Effector memory CD8-positive, alpha-beta T cell (primary cell): ENCODE data around the gene GRWD1.
A peak's percentile ranks its signal among the peaks of the same experiment; 100 is the strongest.

Experiments
- ATAC-seq: fragments of 150-1000 bp; cut with Tn5 transposase; replicated peaks from 2 replicates; pipeline ENCODE4 v1.10.0; 2021; ENCODE audit warnings: mild to moderate bottlenecking, moderate library complexity
- DNase-seq, 3 experiments: peaks; one replicate each; pipeline ENCODE4 v3.0.0; 2021
- H3K27ac Mint-ChIP-seq, 2 donors: one replicate each; pipeline ENCODE4 v1.8.0; 2022; ENCODE audit warnings: mild to moderate bottlenecking in 2 of 2, mixed read lengths in 2 of 2, moderate library complexity in 2 of 2
- H3K27me3 Mint-ChIP-seq, 2 donors: one replicate each; pipeline ENCODE4 v1.8.0; 2022; ENCODE audit warnings: mixed read lengths in 2 of 2
- H3K36me3 Mint-ChIP-seq: one replicate; pipeline ENCODE4 v1.8.0; 2022; ENCODE audit warnings: mild to moderate bottlenecking, moderate library complexity, mixed read lengths; ENCODE audit not compliant: insufficient read depth
- H3K4me1 Mint-ChIP-seq, 2 donors: one replicate each; pipeline ENCODE4 v1.8.0; 2022; ENCODE audit warnings: low read depth in 2 of 2, mixed read lengths in 2 of 2
- H3K4me3 Mint-ChIP-seq, 2 donors: one replicate each; pipeline ENCODE4 v1.8.0; 2022; ENCODE audit warnings: mild to moderate bottlenecking in 2 of 2, mixed read lengths in 2 of 2, moderate library complexity in 2 of 2
- H3K9me3 Mint-ChIP-seq, 2 donors: one replicate each; pipeline ENCODE4 v1.8.0; 2022; ENCODE audit warnings: mixed read lengths in 2 of 2

The GRWD1 gene

DNA sequence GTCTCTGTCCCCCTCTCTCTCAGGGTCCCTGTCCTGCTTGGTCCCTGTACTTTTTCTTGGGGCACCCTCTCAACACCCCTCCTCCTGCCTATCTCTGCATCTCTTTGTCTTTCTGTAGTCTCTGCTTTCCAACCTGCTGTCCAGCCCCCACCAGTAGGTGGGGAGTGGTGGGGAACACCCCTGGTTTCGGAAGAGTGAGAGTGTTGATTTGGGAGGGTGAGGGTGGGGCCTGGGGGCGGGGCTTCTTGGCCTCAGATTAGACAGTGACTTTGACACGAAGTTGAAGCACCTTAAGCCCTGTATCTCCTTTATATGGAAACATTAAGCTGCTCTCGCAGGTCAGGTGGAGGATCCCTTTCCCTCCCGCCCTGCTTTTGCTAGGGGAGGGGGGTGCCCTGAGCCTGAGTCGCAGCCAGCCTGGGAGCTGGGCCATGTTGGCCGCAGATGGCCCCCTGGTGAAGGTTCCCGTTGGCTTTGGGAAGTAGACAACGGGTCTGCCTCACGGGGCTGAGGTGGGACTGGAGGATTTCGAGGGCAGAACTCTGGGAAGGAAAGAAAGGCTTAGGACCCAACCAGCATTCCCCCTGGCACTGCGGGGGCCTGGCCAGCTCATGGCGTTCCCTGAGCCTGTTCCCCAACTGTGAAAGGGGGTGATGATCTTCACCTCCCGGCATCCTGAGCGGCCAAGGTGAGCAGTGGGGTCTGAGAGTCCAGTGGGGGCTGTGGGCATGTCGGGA lies 9.6 kb downstream of the GRWD1 start, which contains the start of gene KCNJ14:
Gene KCNJ14, plus strand, starts transcription at position 404 of the 737 bp plus-strand sequence. CDS start 6,151 bp downstream, outside the sequence.
- H3K9me3 Mint-ChIP-seq: no peaks in the 10 kb centered on the region
- H3K4me1 Mint-ChIP-seq: peaks cover 0 to 6% of the 10 kb centered on the region in 2 donors
- H3K36me3 Mint-ChIP-seq: peaks cover 35% of the 10 kb centered on the region
- H3K27ac Mint-ChIP-seq: peak within 1 kb of the TSS in 1 of 2 donors; percentile 27
- DNase-seq (no peak), ATAC-seq (no peak)
- no peak within 1 kb of the TSS for H3K4me3 Mint-ChIP-seq
- no peaks in the 10 kb centered on the region for H3K27me3 Mint-ChIP-seq

DNA sequence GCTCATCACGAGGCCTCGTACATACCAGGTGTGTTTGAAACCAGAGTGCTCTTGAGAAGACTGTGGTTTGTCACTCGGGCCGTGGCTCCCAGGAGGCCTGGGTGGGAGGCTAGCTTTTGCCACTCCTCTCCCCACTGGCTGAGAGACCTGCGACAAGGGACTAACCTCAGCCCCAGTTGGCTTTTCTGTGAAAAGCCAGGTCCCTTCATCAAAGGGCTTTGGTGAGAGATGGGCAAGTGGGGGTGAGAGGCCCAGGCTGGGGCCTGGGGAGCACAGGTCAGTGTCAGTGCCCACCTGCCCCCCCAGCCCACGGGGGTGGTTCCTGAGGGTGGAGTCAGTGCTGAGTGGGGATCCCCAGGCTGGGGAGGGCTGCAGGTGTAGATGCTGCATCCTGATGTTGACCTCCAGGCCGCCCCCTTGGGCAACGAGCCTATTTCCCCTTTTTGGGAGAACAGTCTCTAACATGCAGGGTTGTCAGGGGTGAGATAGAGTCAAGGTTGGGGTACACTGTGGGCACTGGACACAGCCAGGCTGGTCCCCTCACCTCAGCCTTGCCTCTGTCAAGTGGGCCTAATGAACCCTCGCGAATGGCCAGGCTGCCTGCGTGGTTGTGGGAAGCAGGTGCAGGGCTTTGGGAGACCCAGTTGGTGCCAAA lies 10.3 kb downstream of the GRWD1 start:
- ATAC-seq (no peak), DNase-seq (no peak)
- Mint-ChIP-seq H3K36me3 (peaks cover 35% of the 10 kb centered on the region), H3K27ac (no peak overlapping the region), H3K9me3 (no peaks in the 10 kb centered on the region), H3K27me3 (no peaks in the 10 kb centered on the region), H3K4me3 (no peak overlapping the region), H3K4me1 (peaks cover 0 to 6% of the 10 kb centered on the region in 2 donors)

DNA sequence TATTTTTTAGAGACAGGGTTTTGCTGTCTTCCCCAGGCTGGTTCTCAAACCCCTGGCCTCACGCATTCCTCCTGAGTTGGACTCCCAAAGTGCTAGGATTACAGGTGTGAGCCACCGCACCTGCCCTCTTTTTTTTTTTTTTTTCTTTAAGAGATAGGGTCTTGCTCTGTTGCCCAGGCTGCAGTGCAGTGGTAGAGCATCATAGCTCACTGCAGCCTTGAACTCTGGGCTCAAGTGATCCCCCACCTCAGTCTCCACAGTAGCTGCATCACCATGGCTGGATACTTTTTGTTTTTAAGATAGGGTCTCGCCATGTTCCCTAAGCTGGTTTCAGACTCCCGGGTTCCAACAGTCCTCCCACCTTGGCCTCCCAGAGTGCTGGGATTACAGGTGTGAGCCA lies 11.1 kb downstream of the GRWD1 start:
- H3K27ac Mint-ChIP-seq: no peak overlapping the region
- H3K9me3 Mint-ChIP-seq: no peaks in the 10 kb centered on the region
- H3K4me3 Mint-ChIP-seq: no peak overlapping the region
- H3K4me1 Mint-ChIP-seq: peaks cover 0 to 6% of the 10 kb centered on the region in 2 donors
- ATAC-seq (no peak), DNase-seq (no peak)
- H3K36me3 Mint-ChIP-seq: peaks cover 28% of the 10 kb centered on the region
- H3K27me3 Mint-ChIP-seq: no peaks in the 10 kb centered on the region

DNA sequence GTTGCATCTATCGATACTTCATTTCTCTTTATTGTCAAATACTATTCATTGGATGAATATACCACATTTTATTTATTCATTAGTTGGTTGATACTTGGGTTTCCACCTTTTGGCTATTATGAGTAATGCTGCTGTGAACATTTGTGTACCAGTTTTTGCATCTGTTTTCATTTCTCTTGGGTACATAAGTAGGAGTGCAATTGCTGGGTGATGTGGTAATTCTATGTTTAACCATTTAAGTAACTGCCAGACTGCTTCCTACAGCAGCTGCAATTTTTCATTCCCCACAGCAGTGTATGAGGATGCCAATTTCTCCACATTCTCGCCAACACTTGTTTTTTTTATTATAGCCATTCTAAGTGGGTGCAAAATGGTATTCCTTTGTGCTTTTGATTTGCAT lies 12.2 kb downstream of the GRWD1 start:
- Mint-ChIP-seq H3K27me3 (no peaks in the 10 kb centered on the region), H3K9me3 (no peaks in the 10 kb centered on the region), H3K27ac (no peak overlapping the region), H3K4me1 (peaks cover 0 to 6% of the 10 kb centered on the region in 2 donors), H3K4me3 (no peak overlapping the region), H3K36me3 (peaks cover 21% of the 10 kb centered on the region)
- DNase-seq: no peak
- ATAC-seq: no peak

DNA sequence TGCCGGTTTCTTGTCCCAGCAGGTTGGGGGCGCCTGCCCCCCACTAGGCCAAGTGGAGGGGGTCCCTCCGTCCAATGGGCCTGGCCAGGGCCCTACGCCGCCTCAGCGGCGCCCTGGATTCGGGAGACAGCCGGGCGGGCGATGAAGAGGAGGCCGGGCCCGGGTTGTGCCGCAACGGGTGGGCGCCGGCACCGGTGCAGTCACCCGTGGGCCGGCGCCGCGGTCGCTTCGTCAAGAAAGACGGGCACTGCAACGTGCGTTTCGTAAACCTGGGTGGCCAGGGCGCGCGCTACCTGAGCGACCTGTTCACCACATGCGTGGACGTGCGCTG lies 15.8 kb downstream of the GRWD1 start:
- H3K4me3 Mint-ChIP-seq: no peak overlapping the region
- no peak for DNase-seq
- H3K4me1 Mint-ChIP-seq: no peaks in the 10 kb centered on the region
- peaks cover 7% of the 10 kb centered on the region for H3K36me3 Mint-ChIP-seq
- no peaks in the 10 kb centered on the region for H3K27me3 Mint-ChIP-seq
- H3K9me3 Mint-ChIP-seq: no peaks in the 10 kb centered on the region
- ATAC-seq: no peak
- H3K27ac Mint-ChIP-seq: no peak overlapping the region

DNA sequence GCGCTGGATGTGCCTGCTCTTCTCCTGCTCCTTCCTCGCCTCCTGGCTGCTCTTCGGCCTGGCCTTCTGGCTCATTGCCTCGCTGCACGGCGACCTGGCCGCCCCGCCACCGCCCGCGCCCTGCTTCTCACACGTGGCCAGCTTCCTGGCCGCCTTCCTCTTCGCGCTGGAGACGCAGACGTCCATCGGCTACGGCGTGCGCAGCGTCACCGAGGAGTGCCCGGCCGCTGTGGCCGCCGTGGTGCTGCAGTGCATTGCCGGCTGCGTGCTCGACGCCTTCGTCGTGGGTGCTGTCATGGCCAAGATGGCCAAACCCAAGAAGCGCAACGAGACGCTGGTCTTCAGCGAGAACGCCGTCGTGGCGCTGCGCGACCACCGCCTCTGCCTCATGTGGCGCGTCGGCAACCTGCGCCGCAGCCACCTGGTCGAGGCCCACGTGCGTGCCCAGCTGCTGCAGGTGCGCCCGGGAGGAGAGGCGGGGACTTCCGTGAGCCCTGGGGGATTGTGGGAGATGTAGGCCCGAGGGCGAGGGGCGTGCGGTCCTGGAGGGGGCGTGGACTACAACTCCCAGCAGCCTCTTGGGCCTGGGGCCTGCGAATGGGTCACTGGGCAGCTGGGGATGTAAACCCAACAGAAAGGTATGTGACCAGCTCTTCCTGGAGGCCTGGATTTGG lies 16.3 kb downstream of the GRWD1 start:
- Mint-ChIP-seq H3K27me3 (no peaks in the 10 kb centered on the region), H3K36me3 (peaks cover 4% of the 10 kb centered on the region), H3K4me1 (no peaks in the 10 kb centered on the region), H3K9me3 (no peaks in the 10 kb centered on the region), H3K27ac (no peak overlapping the region), H3K4me3 (no peak overlapping the region)
- ATAC-seq: no peak
- DNase-seq: no peak

DNA sequence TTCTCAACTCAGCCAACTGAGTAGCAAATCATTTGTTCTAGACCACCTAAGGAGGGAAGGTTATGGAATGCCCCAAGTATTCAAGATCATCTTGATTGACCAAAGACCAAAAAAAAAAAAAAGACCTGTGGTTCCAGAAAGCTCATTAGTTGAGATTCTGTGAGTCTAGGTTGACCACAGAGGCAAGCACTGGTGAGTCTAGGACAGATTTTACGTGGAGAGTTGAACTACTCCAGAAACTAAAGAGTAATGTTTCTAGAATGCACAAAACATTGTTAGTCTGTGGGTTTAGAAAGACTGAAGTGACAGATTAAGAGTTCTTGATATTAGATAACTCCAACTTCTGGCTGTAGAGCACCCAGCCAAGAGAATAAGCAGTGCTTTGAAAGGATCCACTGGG lies 19.4 kb downstream of the GRWD1 start:
- H3K4me3 Mint-ChIP-seq: no peak overlapping the region
- H3K9me3 Mint-ChIP-seq: no peaks in the 10 kb centered on the region
- no peak for ATAC-seq
- H3K27me3 Mint-ChIP-seq: no peaks in the 10 kb centered on the region
- DNase-seq: no peak
- H3K36me3 Mint-ChIP-seq: peaks cover 16% of the 10 kb centered on the region
- peaks cover 9 to 11% of the 10 kb centered on the region in 2 donors for H3K4me1 Mint-ChIP-seq
- H3K27ac Mint-ChIP-seq: no peak overlapping the region

DNA sequence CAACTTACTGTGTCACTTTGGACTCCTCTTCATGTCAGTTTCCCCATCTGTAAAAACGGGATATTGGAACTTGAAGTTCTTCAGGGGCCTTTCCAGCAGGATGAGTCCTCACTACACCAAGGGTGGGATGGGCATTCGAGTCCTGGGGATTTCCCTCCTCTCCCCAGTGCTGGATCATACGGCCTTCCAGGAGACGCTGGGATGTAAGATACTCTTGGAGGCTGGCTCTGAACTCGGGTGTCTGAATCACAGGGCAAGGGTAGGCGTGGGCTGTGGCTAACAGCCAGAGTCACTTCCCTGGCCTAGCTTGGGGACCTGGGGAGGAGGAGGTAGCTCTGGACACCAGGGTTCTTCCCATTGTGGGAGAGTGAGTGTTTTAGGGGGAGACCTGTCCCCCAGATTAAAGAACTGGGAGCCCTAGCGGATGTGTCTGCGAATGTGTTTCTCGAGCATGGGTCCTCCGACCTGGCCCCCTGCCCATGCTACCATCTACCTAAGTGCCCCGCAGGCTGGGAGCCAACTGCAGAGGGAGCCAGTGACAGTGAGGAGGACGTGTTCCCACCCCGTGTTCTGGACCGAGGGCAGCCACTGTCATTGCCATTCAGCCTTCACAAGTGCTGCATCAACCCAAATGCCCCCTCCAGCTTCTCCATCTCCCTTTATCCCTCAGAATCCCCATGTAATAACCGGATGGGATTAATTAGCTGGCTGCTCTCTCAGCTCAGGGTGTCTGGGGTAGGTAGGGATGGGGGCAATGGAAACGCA lies 21.0 kb downstream of the GRWD1 start:
- H3K36me3 Mint-ChIP-seq: peaks cover 21% of the 10 kb centered on the region
- H3K4me3 Mint-ChIP-seq: no peak overlapping the region
- peaks cover 14 to 16% of the 10 kb centered on the region in 2 donors for H3K4me1 Mint-ChIP-seq
- no peak for ATAC-seq
- H3K27me3 Mint-ChIP-seq: no peaks in the 10 kb centered on the region
- no peaks in the 10 kb centered on the region for H3K9me3 Mint-ChIP-seq
- H3K27ac Mint-ChIP-seq: no peak overlapping the region
- no peak for DNase-seq

DNA sequence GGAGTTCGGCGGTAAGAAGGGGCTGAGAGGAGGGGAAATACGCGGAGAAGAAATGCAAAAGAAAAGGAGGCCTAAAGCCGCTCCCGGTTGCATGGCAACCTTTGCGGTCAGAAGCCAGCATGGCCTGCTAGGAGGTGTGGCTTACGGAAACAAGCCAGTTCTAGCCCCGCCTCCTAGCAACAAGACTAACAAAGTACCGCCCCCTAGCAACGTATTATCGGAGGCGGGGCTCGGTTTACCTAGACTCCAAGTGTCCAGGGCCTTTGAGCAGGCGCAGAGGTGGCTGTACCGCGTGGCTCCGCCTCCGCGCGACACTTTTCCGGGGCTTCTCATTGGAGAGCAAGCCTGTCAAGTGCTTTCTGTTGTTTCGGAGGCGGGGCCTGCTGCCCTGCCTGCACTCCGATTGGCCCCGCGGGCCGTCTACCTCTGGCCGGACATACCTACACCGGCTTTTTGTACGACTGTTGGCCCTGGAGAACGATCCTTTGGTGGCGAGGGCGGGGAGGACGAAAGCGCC lies 23.0 kb downstream of the GRWD1 start:
- Mint-ChIP-seq H3K36me3 (peaks cover 34% of the 10 kb centered on the region), H3K27ac (peak overlapping the region; percentile 80 to 95), H3K27me3 (no peaks in the 10 kb centered on the region), H3K4me1 (peaks cover 16 to 21% of the 10 kb centered on the region in 2 donors), H3K9me3 (no peaks in the 10 kb centered on the region), H3K4me3 (peak overlapping the region; percentile 87 to 88)
- ATAC-seq (peak; percentile 85), DNase-seq (peak; percentile 99)

DNA sequence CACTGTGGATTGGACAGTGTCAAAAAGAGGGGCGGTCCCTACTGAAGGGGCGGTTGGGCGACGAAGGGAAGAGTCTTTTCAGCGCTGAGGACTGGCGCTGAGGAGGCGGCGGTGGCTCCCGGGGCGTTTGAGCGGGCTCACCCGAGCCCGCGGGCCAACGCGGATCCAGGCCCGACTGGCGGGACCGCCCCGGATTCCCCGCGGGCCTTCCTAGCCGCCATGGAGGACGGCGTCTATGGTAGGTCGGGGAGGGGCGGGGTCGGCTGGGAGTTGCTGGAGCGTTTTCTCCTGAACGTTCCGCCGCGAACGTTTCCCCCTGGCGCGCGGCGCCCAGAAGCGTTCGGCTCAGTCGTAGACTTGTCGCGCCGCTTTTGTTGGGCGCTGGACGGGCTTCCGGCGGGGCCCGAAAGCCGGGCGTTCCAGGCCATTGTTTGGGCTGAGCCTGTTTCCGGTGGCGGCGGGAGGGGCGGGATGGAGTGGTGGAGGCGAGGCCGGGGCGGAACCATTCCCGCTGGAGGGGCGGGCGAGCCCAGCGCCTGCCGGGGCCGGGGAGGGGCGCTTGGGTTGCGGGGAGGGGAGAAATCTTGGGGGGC lies 23.6 kb downstream of the GRWD1 start, which contains the start of gene CYTH2:
Gene CYTH2, plus strand, starts transcription at position 81 of the 593 bp plus-strand sequence. Its CDS starts 139 bp downstream, at position 220.
- ATAC-seq (peak; percentile 9), DNase-seq (no peak)
- Mint-ChIP-seq H3K4me3 (peak within 1 kb of the TSS; percentile 87 to 88), H3K9me3 (no peaks in the 10 kb centered on the region), H3K36me3 (peaks cover 36% of the 10 kb centered on the region), H3K4me1 (peaks cover 18 to 22% of the 10 kb centered on the region in 2 donors), H3K27me3 (no peaks in the 10 kb centered on the region), H3K27ac (peak within 1 kb of the TSS; percentile 80 to 95)

DNA sequence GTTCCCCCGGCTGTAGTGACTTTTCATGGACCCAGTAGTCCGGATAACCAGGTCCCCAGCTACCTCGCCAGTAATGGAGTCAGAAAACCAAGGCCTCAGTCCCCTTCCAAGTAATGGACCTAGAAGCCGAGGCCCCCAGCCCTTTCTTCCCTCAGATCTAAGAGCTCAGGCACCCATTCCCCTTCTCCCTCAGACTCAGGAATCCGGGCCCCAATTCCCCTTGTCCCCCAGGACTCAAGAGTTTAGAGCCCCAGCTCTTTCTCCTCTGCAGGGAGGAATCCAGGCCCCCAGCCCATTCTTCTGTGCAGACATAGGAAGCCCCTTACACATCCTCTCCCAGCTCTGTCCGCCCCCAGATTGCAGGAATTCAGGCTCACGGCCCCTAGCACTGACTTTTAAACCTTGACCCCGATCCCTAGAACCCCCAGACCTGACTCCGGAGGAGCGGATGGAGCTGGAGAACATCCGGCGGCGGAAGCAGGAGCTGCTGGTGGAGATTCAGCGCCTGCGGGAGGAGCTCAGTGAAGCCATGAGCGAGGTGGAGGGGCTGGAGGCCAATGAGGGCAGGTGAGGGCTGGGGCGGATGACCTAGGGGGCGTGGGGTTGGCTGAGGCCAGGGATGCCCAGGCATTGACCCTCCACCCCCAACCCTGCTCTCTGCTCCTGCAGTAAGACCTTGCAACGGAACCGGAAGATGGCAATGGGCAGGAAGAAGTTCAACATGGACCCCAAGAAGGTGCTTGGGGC lies 24.3 kb downstream of the GRWD1 start:
- no peaks in the 10 kb centered on the region for H3K9me3 Mint-ChIP-seq
- DNase-seq: no peak
- H3K27ac Mint-ChIP-seq: peak overlapping the region; percentile 16 to 95
- peak overlapping the region; percentile 87 to 88 for H3K4me3 Mint-ChIP-seq
- H3K36me3 Mint-ChIP-seq: peaks cover 39% of the 10 kb centered on the region
- ATAC-seq: no peak
- no peaks in the 10 kb centered on the region for H3K27me3 Mint-ChIP-seq
- H3K4me1 Mint-ChIP-seq: peaks cover 20 to 24% of the 10 kb centered on the region in 2 donors

DNA sequence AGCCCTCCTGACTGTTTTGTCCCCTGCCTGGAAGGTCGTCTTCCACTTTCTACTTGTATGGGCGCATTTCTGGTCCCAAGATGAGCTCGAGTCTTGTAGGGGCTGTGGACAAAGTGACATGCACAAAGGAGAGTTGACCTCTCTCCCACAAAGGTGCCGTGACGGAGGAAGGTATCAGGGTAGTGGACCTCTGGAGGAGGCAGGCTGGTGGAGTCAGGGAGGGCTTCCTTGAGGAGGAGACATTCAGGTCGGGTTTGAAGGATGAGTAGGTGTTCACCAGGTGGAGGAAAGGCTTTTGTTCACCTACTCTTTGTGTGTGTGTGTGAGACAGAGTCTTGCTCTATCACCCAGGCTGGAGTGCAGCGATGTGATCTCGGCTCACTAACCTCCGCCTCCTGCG lies 25.1 kb downstream of the GRWD1 start:
- H3K9me3 Mint-ChIP-seq: no peaks in the 10 kb centered on the region
- peak overlapping the region; percentile 35 to 87 for H3K4me3 Mint-ChIP-seq
- H3K27ac Mint-ChIP-seq: peak overlapping the region in 1 of 2 donors; percentile 95
- H3K4me1 Mint-ChIP-seq: peaks cover 20 to 24% of the 10 kb centered on the region in 2 donors
- H3K27me3 Mint-ChIP-seq: no peaks in the 10 kb centered on the region
- H3K36me3 Mint-ChIP-seq: peaks cover 46% of the 10 kb centered on the region
- DNase-seq (no peak), ATAC-seq (no peak)
